NCI-H524 (cell line): ENCODE data around the gene MGAT2.
"Not testable (repeated sequence)": the region's sequence is repeated elsewhere in the genome, so short reads cannot be mapped to it uniquely, and the experiment has no call there.

Experiments
- DNase-seq, 2 experiments: peaks; one replicate each; lab custom pipeline; 2025; lab: John Stamatoyannopoulos, UW

The MGAT2 gene

DNA sequence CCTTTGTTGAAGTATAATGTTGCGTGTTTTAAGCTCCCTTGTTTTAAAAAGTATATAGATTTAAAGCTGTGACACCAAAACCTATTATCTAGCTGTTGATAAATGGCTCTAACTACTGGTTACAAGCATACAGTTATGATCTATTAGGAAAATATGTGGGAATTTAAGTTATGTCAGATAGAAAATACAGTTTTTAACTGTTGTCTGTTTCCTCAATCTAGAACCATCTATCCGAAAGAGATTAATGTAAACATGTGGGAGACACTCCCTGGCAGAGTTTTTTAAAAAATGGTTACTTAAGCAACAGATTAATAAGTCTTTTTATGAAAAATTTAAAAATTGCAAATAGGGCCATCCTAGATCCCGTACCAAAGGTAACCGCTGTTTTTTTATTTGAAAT, 8.3 kb upstream of the MGAT2 start:
- no peak for DNase-seq

DNA sequence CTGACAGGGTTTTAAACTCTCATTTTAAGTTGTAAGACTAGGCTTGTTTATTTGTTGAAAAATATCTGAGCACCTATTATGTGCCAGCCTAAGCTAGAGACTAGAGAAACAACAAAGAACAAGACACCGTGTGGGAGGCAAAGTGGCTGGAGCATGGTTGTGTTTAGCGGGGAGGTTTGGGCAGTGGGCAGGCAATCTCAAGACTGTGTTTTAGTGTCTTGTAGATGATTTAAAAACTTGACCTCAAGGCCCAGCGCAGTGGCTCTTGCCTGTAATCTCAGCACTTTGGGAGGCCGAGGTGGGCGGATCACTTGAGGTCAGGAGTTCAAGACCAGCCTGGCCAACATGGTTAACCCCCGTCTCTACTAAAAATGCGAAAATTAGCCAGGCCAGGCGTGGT, 7.9 kb upstream of the MGAT2 start:
- DNase-seq, result no peak

DNA sequence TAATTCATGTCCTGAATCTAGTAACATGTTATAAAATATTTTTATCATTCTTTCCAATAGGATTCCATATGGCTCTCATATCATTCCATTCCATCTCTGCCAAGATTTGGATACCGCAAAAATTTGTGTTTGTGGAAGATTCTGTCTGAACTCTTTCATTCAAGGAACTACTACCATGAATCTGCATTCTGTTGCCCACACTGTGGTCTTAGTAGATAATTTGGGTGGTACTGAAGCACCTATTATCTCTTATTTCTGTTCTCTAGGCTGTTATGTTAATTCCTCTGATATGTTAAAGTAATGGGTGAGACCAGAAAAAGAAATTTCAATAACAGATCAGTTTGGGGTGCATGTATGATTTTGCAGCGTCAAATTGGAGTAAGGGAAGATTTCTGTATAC, 6.4 kb upstream of the MGAT2 start:
- DNase-seq, result no peak

DNA sequence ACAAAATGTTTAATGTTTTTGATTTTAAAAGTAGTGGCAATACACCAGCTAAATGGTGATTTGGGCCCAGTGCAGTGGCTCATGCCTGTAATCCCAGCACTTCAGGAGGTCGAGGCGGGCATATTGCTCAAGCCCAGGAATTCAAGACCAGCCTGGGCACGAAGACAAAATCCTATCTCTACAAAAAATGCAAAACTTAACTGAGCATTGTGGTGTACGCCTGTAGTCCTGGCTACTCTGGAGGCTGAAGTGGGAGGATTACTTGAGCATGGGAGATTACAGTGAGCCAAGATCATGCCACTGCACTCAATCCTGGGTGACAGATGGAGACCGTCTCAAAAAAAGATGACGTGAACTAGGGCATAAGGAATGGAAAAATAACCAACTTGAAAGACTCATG, 4.8 kb upstream of the MGAT2 start:
- peak; percentile 65 to 77 for DNase-seq

DNA sequence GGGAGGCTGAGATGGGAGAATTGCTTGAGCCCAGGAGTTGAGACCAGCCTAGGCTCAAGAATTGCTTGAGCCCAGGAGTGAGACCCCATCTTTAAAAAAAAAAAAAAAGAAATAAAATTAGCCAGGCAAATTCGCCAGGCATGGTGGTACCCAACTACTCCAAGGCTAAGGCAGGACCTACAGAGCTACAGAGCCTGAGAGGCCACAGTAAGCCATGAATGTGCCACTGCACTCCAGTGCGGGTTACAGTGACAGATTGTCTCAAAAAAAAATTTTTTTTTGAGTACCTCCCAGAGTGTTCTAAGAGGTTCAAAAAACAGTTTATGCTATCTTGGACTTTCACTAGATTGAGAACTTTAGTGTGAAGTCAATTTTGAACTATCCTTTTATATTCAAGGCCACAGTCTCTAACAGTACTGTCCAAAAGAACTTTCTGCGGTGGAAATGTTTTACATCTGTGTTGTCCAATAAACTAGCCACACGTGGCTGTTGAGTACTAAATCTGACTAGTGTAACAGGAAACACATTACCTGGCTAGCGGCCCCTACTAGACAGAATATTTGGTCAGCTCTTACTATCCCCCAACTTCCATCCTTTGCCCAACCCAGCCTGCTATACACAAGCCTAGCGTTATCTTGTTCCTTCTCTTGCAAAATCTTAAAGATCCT, 2.6 kb upstream of the MGAT2 start:
- DNase-seq, result no peak

DNA sequence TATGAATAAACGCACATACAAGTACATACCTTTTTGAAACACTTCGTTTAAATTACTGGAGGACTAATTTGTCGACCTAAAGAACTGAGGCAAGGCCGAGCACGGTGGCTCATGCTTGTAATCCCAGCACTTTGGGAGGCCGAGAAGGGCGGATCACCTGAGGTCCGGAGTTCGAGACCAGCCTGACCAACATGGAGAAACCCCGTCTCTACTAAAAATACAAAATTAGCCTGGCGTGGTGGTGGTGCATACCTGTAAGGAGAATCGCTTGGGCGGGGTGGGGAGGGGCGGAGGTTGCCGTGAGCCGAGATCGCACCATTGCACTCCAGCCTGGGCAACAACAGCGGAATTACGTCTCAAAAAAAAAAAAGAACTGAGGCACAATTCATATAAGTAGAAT, 1.3 kb upstream of the MGAT2 start:
- DNase-seq, result not testable (repeated sequence)

DNA sequence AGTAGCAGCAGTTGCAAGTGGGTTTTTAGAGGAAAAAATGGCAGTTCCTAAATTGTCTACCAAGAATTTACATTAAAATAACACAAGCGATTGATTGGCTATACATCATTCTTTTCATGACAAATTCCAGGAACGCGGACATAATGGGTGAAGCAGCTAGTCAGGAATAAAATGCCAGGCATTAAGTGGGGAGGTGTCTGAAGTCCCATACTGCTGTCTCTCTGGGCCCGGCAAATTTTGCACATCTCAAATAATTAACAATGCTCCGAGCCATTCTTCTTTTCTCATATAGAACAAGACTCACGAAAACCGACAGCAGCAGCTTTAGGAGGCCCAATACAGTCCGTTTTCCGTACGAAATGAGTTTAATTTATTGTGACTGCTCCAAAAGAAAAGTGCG, 869 bp upstream of the MGAT2 start:
- no peak for DNase-seq

DNA sequence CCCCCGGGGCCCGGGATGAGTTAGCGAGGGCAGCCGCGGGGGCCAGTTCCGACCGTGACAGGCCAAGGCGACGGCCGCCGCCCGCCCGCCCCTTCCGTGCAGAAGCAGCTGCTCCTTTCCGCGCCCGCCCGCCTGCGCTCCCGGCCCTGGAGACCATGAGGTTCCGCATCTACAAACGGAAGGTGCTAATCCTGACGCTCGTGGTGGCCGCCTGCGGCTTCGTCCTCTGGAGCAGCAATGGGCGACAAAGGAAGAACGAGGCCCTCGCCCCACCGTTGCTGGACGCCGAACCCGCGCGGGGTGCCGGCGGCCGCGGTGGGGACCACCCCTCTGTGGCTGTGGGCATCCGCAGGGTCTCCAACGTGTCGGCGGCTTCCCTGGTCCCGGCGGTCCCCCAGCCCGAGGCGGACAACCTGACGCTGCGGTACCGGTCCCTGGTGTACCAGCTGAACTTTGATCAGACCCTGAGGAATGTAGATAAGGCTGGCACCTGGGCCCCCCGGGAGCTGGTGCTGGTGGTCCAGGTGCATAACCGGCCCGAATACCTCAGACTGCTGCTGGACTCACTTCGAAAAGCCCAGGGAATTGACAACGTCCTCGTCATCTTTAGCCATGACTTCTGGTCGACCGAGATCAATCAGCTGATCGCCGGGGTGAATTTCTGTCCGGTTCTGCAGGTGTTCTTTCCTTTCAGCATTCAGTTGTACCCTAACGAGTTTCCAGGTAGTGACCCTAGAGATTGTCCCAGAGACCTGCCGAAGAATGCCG, 699 bp downstream of the MGAT2 start:
- DNase-seq, result peak; percentile 82 to 84

DNA sequence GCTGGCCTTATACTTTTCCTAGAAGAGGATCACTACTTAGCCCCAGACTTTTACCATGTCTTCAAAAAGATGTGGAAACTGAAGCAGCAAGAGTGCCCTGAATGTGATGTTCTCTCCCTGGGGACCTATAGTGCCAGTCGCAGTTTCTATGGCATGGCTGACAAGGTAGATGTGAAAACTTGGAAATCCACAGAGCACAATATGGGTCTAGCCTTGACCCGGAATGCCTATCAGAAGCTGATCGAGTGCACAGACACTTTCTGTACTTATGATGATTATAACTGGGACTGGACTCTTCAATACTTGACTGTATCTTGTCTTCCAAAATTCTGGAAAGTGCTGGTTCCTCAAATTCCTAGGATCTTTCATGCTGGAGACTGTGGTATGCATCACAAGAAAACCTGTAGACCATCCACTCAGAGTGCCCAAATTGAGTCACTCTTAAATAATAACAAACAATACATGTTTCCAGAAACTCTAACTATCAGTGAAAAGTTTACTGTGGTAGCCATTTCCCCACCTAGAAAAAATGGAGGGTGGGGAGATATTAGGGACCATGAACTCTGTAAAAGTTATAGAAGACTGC, 1.5 kb downstream of the MGAT2 start:
- peak in 1 of 2 experiments; percentile 53 for DNase-seq

DNA sequence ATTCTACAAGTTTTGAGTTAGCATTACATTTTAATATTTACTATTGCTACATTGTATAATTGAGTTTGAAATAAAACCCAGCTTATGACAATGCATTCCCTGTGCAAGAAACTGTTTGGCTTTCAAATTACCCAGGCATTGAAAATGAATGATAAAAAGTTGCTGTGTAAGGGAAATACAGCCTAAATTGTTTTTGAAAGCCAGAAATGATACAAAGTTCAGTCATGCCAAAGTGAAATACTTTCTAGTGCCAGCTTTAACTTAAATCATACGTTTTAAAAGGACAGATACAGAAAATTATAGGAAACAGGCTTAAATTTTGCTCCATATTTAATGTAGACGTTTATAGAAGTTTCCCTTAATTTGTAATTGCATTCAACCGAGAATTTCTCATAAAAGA, 2.8 kb downstream of the MGAT2 start:
- DNase-seq, result no peak

DNA sequence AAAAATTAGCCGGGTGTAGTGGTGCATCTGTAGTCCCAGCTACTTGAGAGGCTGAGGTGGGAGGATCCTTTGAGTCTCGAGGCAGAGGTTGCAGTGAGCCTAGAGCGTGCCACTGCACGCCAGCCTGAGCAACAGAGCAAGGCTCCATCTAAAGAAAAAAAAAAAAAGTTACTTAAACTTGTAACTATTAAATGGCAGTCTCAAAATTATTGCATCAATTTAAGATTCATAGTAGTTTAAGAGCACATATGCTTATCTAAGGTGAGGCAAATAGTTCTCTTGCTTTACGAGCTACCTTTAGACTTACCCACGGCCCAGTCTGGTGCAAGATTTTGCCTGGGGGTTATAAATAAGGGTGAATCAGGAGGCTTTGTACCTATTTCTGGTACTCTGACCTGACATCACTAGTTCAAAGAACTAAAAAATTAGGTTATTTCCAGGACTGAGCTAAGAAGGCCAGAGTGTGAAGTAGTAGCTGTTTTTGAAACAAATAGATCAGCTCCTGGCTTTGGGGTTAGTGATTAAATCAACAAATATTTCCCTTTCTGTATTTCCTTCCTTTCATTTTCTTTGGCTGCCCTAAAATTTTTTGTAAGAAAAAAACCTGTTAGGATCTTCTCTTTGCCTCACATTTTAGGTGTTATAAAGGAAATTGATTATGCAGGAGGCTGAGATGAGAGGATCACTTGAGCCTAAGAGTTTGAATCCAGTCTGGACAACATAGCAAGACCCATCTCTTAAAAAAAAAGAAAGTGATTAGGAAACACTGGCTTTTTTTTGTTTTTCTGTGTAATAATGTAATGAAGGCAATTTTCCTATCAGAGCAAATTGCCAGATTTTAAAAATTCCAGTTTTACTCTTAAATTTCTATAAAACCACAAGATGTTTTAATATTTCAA, 3.6 kb downstream of the MGAT2 start:
- DNase-seq, result no peak

DNA sequence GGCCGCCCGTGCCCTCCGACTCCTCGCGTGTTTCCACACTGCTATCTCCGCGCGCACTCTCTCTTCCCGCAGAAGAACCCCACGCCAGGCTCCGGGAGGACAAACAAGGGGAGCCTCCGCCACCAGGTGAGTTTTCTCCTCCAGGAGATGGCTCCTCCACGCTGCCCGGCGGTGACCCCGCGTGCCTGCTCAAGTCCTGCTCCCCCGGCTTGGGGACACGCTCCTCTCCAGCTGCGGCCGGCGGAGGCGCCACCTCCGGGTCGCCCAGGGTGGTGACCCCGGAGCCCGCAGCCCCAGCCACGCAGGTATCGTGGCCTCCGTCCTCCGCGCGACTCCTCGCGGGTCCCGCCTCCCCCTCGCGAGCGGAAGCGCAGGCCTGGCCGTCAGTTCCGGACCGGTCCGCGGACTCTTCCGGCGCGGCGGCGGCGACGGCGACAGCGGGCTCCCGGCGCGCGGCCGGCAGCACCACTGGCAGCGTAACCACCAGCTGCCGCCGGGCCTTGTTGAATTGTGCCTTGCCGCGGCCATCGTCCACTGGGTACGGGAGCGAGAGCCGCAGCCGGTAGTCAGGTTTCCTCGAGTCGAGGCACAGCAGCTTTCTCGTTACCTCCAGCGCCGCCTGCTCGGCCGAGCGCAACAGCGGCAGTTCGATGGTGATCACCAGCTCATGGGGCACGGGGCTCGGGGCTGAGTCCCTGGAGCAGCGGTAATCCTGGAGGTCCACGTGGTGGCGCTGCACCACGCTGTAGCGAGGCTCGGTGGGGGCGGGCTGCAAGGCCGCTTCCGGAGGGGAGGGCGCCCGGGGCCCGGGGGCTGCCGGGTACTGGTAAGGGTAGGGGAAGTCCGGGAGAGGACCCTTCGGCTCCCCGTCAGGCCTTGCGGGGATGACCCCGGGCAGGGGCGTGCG, 13.3 kb downstream of the MGAT2 start:
- DNase-seq, result peak; percentile 98 to 99

DNA sequence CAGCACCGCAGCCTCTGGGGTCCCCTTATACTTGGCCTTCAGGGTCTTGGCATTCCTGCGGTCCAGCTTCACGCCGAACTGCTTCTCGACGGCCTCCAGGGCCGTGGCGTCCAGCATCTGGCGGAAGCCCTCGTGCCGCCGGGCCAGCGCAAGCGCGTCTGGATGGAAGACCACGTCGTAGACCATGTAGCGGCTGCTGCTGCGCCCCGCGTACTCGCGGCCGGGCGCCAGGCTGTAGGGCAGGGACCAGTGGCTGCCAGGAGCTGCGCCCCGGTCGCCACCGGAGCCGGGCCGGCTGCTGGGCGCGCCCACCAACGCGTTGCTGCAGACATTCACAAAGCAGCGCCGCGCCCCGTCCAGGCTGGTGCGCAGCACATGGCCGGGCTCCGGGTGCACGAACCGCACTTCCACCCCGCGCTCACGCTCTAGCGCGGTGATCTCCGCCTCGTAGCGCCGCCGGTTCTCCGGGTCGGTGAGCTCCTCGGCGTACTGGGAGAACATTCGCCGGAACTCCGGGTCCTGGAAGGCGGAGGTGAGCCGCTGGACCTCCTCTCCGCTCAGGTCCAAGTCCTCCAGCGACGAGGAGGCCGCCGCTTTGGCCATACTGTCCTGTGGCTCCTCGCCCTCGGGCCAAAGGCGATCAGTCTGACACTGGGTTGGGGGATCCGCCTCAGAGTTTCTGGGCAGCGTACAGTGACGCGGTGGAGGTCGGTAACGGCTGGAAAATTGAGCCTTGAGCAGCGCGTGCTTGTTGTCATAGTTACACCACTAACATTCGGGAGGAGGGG, 14.1 kb downstream of the MGAT2 start, which contains the start of gene DNAAF2:
Gene DNAAF2, minus strand, starts transcription at position 698 of the 788 bp plus-strand sequence. Its CDS starts 95 bp downstream, at position 603.
- peak; percentile 32 to 69 for DNase-seq

DNA sequence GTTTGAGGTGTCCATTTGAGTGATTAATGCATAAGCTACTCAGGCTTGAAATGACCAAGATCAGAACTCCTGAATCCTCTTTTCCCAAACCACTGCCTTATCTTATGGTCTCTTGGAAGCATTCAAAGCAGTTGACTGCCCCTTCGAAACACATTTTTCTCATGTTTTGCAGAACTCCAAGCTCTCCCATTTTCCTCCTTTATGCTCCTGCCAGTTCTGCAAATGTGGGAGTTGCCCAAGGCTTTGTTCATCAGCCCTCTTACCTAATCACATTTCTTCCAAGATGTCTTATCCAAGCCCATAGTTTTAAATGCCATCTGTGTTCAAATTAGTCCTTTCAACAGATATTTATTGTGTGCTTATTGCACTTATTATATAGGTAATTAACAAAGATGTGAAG, 16.3 kb downstream of the MGAT2 start:
- no peak for DNase-seq

DNA sequence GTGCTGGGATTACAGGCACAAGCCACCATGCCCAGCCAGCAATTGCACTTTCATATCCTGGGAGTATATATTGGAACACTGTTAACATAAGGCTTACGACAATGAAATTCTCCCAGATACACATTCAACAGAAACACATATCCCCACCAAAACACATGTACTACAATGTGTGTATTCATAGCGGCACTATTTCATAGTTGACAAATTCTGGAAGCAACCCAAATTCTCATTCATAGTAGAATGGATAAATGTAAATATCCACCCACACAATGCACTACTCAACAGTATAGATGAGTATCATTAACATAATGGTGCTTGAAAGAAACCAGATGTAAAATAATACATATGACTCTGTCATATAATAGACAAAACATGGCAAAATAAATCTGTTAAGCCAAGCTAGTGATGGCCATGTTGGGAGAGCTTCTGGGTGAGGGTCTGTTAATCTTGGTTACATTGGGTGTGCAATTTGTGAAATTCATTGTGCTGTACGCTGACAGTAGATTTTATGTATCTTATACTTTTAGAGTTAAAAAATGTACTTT, 17.0 kb downstream of the MGAT2 start:
- no peak for DNase-seq

DNA sequence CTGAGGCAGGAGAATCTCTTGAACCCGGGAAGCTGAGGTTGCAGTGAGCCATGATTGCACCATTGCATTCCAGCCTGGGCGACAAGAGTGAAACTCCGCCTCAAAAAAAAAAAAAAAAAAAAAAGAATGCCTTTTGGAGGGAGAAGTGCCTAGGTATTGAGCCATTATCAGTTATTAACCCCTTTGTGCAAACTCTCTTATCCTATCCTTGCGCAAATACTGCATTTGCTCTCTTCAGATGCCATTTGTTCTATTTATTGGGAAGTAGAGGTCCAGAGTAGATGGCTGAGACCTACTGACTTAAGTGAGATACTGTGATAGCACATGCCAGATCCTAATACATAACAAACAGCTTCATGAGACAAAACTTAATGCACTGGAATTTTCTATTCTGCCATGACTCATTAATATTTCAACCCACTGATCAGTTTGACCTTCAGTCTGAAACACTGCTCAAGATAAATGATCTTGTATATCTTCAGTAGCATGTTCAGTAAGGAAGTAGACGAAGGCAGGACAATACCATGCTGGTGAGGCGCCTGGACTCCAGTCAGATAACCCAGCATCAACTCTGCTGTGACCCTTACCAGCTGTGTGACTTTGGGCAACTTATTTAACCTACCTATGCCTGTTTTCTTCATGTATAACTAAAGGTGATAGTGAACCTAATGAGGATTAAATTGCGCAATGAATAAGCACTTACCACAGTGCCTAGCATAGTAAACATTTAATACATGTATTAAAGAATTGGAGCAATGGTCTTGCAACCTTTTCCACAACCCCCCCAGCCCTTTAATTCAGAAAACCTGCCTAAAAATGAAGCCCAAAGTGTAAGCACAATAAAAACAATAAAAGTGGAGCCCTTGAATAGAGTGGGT, 20.2 kb downstream of the MGAT2 start:
- no peak for DNase-seq

DNA sequence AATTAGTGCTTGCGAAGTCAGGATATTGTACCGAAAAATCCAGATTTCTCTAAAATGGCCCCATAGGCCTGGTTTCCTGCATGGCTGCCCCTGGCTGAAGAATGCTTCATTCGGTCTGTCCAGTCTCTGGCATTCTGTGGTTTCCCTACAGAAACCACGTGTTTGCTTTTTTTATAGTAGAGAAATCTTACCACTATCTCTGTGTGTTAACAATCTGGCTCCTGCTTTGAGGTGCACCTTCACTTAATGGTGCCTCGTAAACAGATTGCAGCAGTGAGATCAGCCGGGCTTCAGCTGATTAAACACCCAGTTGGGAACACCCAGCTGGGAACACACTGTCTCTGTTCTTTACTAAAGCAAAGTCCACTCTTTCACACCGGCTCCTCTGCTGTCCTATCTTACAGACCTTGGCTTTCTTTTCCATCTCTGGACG, 21.1 kb downstream of the MGAT2 start:
- peak in 1 of 2 experiments; percentile 36 for DNase-seq

DNA sequence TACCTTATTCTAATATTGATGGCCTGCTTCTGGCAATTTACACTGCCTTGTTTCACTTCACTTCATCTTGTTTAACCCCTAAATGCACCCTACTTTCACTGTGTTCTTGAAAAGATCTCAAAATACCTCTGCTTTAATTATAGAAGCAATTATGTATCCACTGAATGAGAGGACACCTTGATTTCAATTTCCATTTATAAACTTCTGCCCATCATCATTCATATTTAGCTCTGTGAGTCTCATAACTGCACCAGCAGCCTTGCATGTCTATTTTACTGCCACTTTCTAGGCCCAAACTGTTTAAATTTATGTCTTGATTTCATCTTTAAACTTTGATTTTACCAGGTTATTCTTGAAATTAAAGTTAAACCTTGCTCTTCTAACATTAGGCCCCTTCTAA, 21.6 kb downstream of the MGAT2 start:
- no peak for DNase-seq

DNA sequence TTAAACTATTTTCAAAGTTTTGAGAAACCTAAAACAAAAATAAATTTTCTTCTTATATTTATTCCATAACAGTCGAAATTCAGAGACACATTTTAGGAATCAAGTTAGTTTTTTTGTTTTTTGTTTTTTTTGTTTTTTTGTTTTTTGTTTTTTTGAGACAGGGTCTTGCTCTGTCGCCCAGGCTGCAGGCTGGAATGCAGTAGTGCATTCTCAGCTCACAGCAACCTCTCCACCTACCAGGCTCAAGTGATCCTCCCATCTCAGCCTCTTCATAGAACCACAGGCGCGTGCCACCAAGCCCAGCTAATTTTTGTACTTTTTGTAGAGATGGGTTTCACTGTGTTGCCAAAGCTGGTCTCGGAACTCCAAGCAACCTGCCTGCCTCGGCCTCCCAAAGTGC, 32.9 kb downstream of the MGAT2 start:
- DNase-seq, result no peak
